HEK293T (cell line): ENCODE results near the gene DNMT1.

Source experiments
- ARNT ChIP-seq: fragments of 450-650 bp; IDR thresholded peaks from 2 replicates; pipeline ENCODE4 v1.6.1; 2017; ENCODE audit warnings: mild to moderate bottlenecking
- CTBP1 ChIP-seq: fragments of 450-650 bp; IDR thresholded peaks from 2 replicates; pipeline ENCODE4 v1.6.1; 2016; ENCODE audit warnings: borderline replicate concordance
- ELF4 ChIP-seq: fragments of 450-650 bp; IDR thresholded peaks from 2 replicates; pipeline ENCODE4 v1.6.1; 2017; ENCODE audit warnings: antibody characterized with exemption
- FOXM1 ChIP-seq: fragments of 450-650 bp; IDR thresholded peaks from 2 replicates; pipeline ENCODE4 v1.6.1; 2017; ENCODE audit warnings: mild to moderate bottlenecking, borderline replicate concordance
- SP1 ChIP-seq: fragments of 450-650 bp; IDR thresholded peaks from 2 replicates; pipeline ENCODE4 v1.6.1; 2017

- TF ChIP-seq FOXM1 (no peak), ELF4 (no peak), CTBP1 (no peak), SP1 (no peak), ARNT (no peak)
These were observed 54.8 kb downstream of the DNMT1 start for GRCh38 chr19:10139952-10140351.
